Stimulated activated CD8-positive, alpha-beta memory T cell treated with anti-CD3 and anti-CD28 coated beads, Interleukin-2, amount 100 ng/mL, for 48 hours (primary cell): ENCODE measurements around the gene POM121.
"Not testable (repeated sequence)": the region's sequence is repeated elsewhere in the genome, so short reads cannot be mapped to it uniquely, and the experiment has no call there.

ENCODE experiments used
- DNase-seq, 2 donors: peaks; one replicate each; pipeline ENCODE4 v3.0.0-alpha.2; 2020; ENCODE audit warnings: low read depth in 2 of 2

Gene POM121

DNA sequence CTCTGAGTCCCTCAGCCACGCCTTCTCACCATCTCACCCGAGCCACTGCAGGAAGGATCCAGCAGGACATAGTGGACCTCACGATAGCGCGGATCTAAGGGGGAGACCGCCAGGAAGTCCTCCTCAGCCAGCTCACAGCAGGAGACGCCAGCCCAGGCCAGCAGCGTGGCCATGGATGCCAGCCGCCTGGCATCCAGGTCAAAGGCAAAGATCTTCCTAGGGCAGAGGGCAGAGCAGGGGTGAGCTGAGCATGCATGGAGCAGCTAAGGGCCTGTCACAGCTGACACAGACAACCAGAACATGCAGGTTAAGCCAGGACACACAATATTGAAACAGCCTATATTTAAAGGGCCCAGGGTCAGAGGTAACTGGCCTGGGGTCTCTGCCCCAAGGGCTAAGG is 24.4 kb downstream of the POM121 start:
- not testable (repeated sequence) for DNase-seq

DNA sequence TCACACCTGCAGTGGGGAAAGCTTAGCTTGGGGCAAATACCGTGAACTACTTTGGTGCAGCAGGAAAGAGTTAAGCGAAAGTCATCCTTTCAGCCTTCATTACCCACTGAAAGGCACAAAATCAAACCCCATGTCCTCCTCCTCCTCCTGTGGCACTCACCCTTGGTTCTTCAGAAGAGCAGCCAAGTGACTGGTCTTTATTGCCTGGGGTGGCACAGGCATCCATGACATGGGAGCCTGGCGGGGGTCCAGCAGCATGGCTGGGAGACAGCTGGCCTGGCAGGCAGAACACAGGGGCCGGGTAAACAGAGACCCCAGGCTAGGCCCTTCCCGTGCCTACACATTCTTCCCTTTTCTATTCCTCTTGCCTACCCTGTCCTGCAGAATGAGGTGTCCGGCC is 24.8 kb downstream of the POM121 start:
- DNase-seq, result not testable (repeated sequence)

DNA sequence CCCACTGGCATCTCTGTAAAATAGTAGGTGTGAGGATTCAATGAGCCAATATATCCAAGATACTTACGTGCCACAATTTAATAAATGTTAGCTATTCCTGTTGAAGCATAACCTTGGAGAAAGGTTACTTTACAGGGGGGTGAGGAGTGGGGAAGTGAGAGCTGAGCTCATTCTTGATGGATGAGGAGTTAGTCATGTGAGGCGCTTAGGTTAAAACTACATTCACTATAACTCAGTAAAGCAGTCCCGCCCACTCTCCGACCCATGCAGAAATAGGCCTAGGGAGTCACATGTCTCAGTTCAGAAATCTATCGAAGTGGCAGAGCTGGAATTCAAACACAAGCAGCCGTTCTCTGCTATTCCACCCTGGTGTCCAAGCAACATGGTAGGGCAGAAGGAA is 25.5 kb downstream of the POM121 start:
- not testable (repeated sequence) for DNase-seq

DNA sequence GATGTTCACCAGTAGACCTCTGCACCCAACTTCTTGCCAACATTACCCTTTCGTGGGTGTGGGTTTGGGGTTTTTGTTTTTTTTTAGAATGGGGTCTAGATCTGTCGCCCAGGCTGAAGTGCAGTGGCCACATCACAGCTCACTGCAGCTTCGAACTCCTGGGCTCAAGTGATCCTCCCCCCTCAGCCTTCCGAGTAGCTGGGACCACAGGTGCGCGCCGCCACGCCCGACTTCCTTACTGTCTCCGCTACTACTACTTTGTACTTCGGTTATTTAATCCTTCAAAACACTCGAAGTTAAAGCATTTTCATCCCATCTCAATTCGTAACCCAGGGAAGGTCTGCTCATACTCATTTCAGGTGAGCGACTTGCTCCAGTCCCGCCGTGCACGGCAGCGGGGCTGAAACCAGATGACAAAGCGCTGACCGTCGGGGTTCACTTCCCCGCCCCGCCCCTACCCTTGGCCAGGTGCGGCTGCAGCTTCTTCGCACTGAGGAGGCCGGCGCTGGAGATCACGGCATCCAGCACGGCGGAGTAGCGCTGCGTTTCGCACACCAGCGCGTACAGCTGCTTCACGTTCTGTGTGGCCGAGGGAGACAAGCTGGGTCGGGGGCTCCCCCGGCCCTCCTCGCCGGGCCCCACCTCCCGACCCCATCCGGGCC is 29.1 kb downstream of the POM121 start:
- DNase-seq, result not testable (repeated sequence)

DNA sequence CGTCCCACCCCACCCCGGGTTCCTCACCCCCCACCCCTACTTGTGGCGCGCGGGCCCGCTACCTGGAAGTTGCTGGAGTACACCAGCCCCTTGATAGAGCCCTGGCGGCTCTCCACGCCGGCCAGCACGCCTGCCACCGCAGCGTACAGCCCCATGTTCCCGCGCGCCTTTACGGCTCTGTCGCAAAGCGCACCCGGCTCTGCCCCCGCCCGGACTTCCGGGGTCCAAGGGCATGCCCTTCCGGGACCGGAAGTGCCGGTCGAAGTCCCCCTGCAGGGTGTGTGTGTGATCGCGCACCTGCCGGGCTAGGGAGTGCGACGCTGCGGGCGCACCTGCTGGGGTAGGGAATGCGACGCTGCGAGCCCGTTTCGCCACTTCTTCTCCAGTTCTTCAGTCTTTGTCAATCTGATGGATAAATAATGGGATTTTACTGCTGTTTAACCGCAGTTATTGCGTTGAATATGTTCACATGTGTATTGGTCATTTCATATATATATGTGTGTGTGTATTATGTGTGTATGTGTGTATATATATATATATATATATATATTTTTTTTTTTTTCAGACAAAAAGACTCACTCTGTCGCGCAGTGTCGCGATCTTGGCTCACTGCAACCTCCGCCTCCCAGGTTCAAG is 29.8 kb downstream of the POM121 start:
- DNase-seq, result not testable (repeated sequence)

DNA sequence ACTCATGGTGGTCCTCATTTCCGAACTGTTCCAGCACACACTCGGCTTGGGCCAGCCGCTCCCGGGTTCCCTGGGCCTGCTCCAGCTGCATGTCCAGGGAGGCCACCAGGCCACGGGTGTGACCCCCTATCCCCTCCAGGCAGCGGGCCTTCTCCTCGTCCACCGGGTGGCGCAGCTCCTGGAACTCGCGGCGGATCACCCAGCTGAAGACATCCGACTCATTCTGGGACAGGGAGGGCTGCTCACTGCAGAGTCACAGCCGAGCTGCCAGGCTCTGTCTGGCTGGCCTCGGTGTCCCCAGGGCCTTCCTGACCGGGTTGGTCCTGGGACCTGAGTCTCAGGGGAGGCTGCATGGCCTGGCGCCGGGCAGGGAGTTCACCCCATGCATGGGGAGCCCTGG is 35.1 kb downstream of the POM121 start:
- DNase-seq, result not testable (repeated sequence)

DNA sequence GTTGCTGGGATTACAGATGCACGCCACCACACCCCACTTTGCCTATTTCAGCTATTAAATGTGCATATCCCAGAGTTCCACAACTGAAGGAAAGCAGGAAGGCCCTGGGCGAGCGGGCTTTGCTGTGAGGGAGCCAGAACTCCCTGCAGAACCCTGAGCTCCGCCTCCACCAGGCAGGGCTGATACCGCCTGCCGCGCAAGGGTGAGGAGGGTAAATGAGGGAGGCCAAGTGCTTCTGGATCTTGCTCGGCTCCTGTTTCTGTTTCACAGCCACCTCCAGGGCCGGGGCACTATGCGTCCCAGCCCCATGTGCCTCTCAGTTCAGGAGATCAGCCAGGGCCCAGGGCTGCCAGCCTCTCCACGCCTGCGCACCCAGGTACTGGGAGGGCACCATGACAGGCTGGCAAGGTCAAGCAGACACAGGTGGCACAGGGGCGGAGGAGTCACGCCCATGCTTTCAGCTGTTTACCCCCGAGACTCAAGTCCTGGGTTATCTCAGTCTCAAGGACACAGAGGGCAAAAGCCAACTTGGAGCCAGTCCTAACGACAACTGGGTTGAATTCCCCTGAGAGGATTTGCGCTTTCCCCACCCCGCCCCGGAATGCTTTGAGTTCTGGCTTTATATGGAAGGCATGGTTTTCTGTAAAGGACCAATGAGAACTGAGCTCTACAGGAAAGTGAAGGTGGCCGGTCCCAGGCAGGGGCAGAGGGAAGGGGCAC is 35.9 kb downstream of the POM121 start:
- DNase-seq, result not testable (repeated sequence)

DNA sequence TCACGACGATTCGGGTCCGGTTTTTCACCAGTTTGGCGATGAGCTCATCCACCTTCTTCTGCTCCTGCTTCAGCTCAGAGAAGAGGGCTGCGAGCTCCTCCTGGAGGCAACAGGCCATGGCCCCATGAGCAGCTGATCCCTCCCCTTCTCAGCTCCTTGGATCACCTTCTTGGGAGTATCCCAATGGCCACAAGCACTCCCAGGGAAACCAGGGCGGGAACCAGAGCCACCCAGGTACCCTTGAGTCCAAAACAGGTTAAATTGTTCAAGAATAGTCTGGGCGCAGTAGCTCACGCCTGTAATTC is 36.4 kb downstream of the POM121 start:
- DNase-seq, result not testable (repeated sequence)

DNA sequence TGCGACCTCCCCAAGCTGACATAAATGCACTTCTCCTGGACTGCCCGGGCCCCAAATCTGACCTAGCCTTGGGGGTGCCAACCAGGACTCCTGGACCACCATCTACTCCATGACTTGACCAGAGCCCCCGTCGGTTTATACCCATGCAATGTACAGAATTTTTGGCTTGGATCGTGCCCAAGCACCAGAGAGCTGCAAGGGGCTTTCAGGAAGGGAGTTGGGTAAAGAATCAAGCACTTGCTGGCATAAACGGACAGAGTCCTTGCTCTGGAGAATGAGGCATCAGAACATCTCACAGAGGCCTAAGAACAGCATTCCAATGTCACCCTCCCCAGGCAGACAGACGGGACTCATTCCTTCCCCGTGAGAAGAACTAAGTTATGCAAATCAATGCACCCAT is 38.2 kb downstream of the POM121 start:
- DNase-seq, result not testable (repeated sequence)

DNA sequence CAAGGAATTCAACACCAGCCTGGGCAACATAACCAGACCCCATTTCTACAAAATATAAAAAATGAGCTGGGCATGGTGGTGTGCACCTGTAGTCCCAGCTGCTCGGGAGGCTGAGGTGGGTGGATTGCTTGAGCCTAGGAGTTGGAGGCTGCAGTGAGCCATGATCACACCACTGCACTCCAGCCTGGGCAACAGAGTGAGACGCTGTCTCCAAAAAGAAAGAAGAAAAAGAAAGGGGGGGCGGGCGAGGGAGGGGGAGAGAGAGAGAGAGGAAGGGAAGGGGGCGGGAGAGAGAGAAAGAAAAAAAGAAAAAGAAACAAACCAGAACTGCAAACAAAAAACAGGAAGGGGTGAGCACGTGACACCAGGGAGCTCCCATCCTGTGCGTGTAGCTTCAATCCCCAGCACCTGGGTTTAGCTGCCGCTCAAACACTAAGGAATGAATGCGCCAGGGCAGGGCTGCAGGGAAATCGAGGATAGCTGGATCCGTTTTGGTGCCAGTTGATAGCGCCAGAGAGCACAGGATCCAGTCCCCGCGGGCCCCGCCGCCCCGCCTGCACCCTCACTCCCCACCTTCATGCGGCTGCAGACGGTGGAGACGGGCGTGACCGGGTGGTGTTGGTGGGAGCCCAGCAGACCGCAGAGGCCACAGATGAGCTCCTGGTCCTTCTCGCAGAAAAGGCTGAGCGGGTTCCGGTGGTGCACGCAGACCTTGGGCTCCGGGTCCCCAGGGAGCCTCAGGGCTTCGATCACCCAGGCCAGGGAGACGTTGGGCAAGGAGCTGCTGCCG is 40.5 kb downstream of the POM121 start:
- not testable (repeated sequence) for DNase-seq

DNA sequence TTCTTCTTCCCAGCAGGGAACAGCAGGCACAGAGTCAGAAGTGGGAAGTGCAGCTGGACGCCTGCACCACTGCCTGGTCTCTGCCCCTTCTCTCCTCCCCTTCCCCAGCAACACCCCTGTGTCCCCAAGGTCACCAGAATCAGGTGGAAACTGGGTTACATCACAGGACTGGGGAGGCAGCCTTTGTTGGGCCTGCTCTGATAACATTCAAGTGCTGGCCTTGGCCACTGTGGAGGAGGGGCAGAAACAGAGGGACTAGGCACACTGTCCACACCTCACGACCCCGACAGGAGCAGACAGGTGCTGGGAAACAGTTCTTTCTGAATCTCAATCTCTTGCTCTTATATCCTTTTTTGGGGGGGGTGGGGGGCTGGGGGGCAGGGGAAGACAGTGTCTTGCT is 42.0 kb downstream of the POM121 start:
- DNase-seq, result not testable (repeated sequence)

DNA sequence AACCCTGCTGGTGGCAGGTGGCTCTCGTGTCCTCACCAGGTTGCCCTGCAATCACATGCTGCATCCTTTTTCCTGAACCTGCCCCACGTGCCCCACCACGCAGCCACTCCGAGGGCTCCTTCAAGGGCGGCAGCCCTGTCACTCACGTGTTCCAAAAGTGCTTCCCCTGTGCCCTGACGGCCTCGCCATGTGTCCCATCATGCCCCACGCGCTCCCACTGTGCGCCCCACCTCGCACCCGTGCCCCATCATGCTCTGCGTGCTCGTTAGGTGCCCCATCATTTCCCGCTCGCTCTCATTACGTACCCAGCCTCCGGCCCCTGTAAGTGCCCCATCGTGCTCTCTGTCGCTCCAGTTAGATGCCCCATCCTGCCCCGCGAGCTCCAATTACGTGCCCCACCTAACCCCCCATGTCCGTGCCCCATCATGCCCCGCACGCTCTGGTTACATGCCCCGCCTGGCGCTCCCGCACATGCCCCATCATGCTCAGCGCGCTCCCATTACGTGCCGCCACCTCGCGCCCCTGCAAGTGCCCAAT is 44.2 kb downstream of the POM121 start, which contains the start of gene TRIM74:
TRIM74 (minus strand) TSS at position 487 of the 537 bp plus-strand sequence. CDS start 3,309 bp downstream, outside the sequence.
- DNase-seq, result not testable (repeated sequence)

DNA sequence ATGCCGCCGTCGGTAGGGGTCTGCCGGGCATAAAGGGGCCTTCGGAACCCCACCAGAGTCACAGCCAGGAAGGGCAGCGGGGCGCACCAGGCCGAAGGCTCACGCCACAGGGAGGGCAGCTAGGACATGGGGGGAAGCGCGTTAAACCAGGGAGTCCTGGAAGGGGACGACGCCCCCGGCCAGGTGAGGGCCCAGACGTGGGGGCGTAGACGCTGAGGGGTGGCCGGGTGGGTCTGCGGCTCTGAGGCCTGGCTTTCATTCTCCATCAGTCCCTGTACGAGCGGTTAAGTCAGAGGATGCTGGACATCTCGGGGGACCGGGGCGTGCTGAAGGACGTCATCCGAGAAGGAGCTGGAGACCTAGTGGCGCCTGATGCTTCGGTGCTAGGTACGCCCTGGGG is 44.8 kb downstream of the POM121 start:
- not testable (repeated sequence) for DNase-seq

DNA sequence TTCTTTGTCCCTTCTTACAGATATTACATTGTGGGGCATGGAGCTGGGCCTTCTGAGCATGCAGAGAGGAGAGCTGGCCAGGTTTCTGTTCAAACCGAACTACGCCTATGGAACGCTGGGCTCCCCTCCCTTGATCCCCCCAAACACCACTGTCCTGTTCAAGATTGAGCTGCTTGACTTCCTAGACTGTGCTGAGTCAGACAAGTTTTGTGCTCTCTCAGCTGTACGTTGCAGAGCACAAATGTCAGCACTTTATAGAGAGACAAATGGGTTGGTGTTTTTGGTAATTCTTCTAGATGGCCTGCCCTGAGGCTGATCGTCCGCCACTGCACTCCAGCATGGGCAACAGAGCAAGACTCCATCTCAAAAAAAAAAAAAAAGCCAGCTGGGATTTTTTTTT is 46.6 kb downstream of the POM121 start:
- not testable (repeated sequence) for DNase-seq

DNA sequence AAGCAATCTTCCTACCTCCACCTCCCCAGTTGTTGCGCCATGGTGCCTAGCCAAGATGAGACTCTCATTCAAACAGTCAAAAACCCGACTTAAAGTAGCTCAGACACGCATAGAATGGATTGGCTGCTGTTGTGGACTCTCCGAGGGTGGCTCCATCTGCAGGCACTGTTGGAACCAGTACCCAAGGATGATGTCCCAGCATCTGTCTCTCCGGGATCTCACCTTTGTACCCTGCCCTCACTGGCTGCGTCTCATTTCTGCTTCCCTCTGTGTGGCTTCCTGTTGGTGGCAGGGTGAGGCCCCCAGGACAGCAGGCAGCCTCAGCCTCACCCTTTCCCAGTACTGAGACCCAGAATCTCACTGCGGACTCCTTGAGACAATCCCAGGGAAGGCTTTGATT is 49.9 kb downstream of the POM121 start:
- DNase-seq, result not testable (repeated sequence)

DNA sequence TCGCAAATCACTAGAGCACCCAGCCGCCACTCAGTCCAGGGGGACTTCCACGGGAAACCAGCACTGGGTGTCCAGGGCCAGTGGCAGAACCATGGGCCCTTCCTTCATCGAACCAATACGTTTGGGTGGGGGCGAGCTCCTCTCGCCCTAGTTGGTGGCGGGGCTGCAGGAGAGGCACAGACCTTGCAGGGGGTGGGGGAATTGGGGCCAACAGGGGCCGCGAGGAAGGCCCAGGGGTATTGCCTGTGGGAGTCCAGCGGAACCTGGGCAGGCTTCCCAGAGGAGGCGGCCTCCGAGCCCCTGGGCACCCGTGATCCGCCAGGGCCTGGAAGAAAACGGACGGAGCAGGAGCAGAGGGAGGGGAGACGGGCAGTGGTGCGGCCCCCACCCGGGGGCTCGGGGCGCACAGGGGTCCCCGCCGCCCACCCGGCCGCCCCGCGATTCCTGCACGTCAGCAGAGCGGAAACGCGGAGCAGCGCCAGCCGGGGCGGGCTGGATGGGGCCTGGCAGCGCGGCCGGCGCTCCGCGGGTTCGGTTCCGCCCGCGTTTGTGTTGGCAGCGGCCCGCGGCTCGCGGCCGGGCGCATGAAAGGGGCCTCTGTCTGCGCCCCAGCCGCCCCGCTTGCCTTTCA is 50.9 kb downstream of the POM121 start:
- not testable (repeated sequence) for DNase-seq

DNA sequence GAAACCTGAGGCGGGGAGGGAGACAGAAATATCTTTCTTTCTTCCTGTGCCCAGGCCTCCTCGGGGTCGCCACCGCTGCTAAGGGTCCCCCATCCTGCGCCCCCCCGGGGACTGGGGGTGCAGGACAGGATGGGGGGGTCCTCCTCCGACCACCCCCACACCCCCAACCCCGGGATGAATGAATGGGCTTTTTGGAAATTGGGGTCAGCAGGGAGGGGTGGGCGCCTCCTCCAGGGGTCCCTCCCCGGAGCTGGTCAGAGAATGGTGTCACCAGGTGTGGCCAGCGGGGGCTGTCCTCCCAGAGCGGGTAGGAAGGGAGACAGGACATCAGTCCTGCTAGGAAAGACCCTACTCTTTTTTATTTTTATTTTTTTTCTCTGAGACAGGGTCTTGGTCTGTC is 51.5 kb downstream of the POM121 start:
- DNase-seq, result not testable (repeated sequence)

DNA sequence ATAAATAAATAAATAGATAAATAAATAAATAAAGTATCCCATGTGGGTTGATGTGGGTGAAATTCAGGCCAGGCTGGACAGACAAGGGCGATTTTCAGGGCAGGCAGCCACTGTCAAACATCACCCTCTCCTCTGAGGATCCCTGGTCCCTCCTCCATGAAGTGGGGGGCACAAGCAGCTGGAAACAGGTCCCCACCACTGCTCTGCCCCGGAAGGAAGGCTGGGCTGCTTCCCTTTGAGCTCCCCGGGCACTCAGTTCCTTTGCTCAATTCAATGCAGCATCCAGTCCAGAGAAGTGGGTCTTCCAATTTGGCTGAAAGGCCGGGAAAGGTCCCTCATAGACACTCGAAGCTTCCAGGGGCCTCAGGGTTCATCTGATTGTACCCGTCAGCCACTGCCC is 55.5 kb downstream of the POM121 start:
- DNase-seq, result not testable (repeated sequence)

DNA sequence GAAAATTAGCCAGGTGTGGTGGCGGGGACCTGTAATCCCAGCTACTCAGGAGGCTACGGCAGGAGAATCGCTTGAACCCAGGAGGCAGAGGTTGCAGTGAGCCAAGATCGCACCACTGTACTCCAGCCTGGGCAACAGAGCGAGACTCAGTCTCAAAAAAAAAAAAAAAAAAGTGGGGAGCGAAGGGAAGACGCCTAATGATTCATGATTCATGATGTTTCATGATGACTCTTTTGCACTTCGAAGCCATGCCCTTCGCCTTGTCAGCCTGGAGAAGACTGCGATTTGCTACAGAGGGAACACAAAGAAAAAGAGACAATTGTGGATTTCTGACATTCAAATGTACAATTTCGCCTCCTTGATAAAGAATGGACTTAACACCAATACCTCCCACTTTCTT is 57.2 kb downstream of the POM121 start:
- not testable (repeated sequence) for DNase-seq

DNA sequence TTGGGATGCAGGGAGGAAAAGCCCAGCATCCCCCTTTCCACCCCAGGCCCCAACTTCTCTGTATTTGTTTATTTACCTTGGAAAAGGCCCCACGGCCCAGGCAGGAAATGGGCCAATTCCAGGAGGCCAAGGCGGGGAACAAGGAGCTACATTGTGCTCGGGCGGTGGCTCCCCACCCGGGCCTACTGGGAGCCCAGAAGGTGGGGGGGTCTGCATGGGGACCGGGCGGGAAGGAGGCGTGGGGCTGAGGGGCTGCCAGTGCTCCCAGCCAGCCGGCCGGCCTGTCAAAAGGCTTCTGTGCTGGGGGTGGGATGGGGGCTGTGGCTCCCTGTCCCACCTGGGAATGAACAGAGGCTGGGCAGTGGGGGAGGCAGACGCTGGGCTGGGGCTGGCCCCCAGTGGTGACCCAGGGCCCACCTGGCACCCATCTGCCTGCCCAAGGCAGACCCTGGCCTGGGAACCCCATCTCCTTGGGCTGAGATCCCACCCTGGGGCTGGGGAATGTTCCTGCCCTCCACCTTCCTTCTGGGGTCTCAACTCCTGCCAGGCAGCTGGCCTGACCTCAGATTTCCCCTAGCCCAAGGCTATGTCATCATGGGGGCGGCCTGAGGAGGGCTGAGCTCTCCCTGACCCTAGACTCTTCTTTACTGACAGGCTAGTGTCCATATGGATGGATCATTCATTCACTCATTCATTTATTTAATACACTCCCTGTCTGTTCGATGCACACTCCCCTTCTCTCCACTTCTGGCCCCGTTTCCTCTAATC is 65.4 kb downstream of the POM121 start:
- not testable (repeated sequence) for DNase-seq
